ENCODE results near the gene ABCD4. TPM values are rescaled to one million over a fixed set of nuclear protein-coding genes. Genes with fewer than 3 reads are reported as not detected.

ABCD4 gene
- total RNA-seq, 1 donor from 2014 or later = 65.3 TPM

DNA sequence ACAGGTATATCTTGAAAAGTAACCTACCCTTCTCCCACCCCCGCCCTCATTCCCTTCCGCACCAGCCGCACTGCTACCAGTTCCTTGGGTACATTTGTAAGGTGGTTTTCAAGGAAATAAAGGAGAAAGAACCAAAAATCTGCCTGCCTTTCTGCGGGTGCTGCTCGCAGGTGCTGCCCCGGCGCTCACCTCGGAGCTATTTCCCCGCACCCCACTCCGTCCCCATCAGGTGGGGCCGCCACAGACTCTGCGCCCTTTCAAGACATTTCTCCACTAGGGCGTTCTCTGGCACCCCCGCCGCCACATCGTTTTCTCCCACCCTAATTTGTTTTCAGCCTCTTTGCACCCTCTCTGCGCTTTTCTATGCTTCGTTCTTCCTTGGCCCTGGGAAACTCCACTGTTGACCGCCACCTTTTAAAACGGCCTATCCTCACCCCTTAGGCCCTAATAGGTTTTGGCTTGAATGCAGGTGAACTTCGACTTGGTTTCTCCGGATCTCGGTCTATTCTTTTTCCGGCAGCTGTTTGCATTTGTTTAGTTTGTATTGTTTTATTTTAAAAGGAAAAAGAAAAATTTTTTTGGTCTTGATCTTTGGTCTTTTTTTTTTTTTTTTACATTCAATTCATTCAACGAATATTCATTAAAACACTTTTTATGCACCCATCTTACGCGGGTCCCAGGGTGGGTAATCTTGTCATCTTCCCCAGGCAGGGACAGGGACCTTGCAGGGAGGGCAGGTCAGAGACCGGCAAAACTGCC is 60.5 kb downstream of the ABCD4 start:
- H3K4me3 ChIP-seq (ENCODE audit: low read depth, low read length) = no peak overlapping the region
- DNase-seq (ENCODE audit: low read depth) = no peak
- TF ChIP-seq, protein P1, sequence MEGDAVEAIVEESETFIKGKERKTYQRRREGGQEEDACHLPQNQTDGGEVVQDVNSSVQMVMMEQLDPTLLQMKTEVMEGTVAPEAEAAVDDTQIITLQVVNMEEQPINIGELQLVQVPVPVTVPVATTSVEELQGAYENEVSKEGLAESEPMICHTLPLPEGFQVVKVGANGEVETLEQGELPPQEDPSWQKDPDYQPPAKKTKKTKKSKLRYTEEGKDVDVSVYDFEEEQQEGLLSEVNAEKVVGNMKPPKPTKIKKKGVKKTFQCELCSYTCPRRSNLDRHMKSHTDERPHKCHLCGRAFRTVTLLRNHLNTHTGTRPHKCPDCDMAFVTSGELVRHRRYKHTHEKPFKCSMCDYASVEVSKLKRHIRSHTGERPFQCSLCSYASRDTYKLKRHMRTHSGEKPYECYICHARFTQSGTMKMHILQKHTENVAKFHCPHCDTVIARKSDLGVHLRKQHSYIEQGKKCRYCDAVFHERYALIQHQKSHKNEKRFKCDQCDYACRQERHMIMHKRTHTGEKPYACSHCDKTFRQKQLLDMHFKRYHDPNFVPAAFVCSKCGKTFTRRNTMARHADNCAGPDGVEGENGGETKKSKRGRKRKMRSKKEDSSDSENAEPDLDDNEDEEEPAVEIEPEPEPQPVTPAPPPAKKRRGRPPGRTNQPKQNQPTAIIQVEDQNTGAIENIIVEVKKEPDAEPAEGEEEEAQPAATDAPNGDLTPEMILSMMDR (conservative IDR thresholded peaks at IDR 0.05; ENCODE audit: low read depth, low read length) = no peak

DNA sequence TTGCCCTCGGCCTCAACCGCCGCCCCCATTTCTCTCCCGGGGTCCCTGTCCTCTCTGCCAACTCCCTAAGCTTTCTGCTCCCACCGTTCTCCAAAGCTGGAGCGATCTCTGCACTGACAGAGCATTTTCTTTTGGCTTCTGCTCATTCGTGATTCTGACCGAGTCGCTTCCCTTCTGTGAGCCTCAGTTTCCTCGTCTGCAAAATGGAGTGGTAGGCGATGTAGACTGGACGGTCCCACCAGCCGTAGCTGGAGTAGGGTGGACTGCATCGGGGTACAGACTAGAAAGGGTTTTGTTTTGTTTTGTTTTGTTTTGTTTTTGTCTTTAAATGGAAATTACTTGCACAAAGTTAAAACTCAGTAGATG is 61.1 kb downstream of the ABCD4 start:
- DNase-seq (ENCODE audit: low read depth) = no peak
- TF ChIP-seq, protein P1 (conservative IDR thresholded peaks at IDR 0.05; ENCODE audit: low read depth, low read length) = no peak
- H3K4me3 ChIP-seq (ENCODE audit: low read depth, low read length) = no peak overlapping the region

DNA sequence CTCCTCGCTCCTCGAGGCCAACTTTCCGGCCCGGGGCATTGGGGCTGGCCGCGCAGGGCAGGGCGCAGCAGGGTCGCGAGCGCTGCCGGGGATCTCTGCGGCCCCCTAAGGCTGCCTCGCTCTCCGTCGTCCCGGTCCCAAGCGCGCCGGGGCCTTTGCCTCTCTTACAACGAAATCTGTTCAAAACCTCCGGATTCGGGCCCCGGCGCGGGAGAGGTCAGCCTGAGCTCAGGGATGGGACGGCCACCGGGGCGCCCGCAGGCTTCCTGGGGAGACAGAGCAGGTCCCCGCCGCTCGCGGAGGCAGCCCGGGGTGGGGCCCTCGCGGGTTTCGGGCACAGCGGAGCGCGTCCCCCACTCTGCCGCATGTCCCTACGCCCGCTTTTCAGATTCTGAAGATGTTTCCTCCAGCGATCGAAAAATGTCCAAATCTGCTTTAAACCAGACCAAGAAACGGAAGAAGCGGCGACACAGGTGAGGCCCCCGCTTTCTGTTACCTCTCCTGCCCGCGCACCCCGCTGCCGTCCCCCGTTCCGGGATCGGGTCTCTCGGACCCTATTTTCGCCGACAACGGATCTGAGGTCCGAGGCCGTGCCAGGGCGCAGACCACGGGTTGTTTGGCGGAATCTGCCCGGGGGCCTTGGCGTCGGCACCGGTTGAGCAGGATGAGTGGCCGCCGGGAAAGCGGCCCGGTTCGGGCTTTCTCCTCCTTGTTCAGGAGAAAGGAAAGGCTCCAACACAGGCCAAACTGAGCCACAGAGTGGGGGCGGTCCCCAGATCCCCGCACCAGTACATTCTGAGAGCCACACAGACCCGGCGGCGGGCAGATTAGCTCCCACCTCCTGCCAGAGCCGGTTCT is 61.7 kb downstream of the ABCD4 start:
- TF ChIP-seq, protein P1 (conservative IDR thresholded peaks at IDR 0.05; ENCODE audit: low read depth, low read length) = no peak
- no peak for DNase-seq (ENCODE audit: low read depth)
- H3K4me3 ChIP-seq (ENCODE audit: low read depth, low read length) = peak overlapping the region; percentile 10

DNA sequence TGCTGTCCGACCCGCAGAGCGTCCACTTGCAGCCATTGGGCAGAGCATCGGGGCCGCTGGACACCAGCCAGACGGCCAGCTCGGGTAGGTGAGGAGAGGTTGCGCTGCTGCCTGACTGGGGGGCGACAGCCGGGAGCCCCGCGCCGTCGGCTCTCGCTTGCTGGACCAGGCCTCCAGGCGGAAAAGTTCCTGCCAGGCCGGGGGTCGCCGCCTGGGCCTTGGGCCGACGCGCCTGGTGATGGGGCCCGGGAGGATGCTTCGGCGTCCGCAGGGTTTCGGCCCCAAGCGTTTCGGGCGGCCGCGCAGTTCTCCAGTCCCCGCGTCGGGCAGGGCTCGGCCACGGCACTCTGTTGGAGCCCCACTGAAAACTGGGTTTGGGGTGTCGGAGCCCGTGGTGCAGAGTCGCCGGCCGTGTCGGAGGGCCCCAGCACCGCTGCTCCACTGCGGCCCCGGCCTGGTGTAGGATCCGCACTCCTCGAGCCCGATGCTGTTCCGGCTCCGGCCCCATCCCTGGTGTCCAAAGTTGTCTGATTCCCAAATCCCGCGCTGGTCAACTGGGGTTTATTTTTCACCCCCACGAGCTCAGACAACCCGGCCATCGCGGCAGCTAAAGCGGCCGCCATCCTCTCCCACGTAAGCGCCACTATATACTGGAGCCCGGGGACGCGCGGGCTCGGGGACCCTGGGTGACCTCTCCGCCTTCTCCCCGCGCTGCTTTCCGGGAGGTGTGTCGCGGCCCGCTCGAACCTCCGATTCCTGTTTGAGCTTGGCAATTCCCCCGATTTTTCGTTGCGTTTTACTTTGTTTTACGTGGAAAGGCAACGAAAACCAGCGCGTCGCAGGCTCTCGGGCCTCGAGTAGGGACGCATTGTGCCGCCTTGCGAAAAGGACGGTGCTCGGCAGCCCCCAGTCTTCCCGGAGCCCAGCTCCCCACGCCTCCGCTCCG is 62.6 kb downstream of the ABCD4 start:
- no peak overlapping the region for H3K4me3 ChIP-seq (ENCODE audit: low read depth, low read length)
- DNase-seq (ENCODE audit: low read depth) = no peak
- TF ChIP-seq, protein P1 (conservative IDR thresholded peaks at IDR 0.05; ENCODE audit: low read depth, low read length) = no peak

DNA sequence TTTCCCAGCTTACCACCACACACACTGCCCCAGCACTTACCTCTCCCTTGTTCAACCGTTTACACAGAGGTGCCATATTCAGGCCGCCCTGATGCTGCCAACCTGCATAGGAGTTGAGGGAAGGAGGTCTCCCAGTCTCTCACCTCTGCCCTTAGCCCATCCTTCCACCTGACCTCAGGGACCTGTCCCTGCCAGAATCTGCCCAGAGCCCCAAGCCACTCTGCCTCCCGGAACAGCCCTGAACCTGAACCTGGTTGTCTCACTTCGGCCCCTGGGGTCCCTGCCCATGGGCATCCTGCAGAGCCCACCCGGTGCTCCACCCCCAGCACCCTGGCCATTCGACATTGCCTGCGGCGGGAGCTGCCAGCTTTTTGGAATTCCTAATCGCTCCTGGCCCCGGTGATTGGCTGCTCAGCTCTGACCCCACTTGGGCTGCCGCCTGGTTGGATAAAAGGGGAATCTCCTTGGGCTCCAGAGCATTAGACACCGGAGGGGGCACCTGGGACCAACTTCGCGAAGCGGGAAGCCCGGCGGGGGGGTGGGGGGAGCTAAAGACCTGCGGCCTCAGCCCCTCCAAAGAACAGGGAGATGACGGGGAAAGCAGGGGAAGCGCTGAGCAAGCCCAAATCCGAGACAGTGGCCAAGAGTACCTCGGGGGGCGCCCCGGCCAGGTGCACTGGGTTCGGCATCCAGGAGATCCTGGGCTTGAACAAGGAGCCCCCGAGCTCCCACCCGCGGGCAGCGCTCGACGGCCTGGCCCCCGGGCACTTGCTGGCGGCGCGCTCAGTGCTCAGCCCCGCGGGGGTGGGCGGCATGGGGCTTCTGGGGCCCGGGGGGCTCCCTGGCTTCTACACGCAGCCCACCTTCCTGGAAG is 63.5 kb downstream of the ABCD4 start, which contains the start of gene VSX2:
TSS of gene VSX2 (plus strand) at position 476 of the 874 bp plus-strand sequence. CDS start at position 589, 113 bp downstream.
- TF ChIP-seq, protein P1 (conservative IDR thresholded peaks at IDR 0.05; ENCODE audit: low read depth, low read length) = no peak
- no peak within 1 kb of the TSS for H3K4me3 ChIP-seq (ENCODE audit: low read depth, low read length)
- DNase-seq (ENCODE audit: low read depth) = no peak

DNA sequence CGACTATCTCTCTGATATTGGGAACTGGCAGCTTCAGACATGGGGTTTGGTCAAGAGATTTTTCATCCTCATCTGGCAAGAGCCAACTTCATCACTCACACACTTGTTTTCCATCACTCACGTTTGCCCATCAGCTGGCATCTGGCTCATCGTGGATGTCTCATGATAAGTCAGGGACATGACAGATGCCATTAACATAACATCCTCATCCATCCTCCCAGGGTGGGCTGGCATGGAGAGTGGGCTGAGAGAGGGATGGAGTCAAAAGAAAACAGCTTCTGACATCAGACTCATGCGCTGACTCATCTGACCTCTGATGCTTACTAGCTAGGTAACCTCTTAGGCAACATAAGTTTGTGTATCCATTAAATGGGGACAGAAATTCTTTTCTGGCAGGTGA is 65.3 kb downstream of the ABCD4 start:
- no peak for DNase-seq (ENCODE audit: low read depth)
- no peak overlapping the region for H3K4me3 ChIP-seq (ENCODE audit: low read depth, low read length)
- TF ChIP-seq, protein P1 (conservative IDR thresholded peaks at IDR 0.05; ENCODE audit: low read depth, low read length) = no peak

Measured in epithelial cell of proximal tubule (primary cell).